ENCODE measurements around the gene ADRA2A. TPM values are rescaled to one million over a fixed set of nuclear protein-coding genes. Genes with fewer than 3 reads are reported as not detected.

ADRA2A gene
- total and polyA plus RNA-seq, 10 of the 15 experiments (the other 5 are each of a cell fraction or from before 2014, with no cell fraction given), result 0.08 TPM; not detected in 9

GRCh38 chr10:111079781-111080180, 3.0 kb downstream of the ADRA2A start (continued):
- TF ChIP-seq E2F4 (IDR thresholded peaks at IDR 0.05; ENCODE audit: low read depth, low read length) (no peak), SMAD1 (IDR thresholded peaks at IDR 0.05; ENCODE audit: low read depth, partially characterized antibody) (no peak), SIN3A (IDR thresholded peaks at IDR 0.05; ENCODE audit: low read depth, low read length) (no peak), NFIC (IDR thresholded peaks at IDR 0.05; ENCODE audit: low read depth, low read length) (no peak), NKRF (conservative IDR thresholded peaks at IDR 0.05) (no peak)

GRCh38 chr10:111080224-111080623, 3.4 kb downstream of the ADRA2A start:
- Histone ChIP-seq H3K27me3 (replicated peaks in 1 of 2; ENCODE audit: control insufficient read depth in 2 of 2, insufficient read depth in 2 of 2, low read length in 1 of 2) (peaks cover 7 to 20% of the 10 kb centered on the region in 2 experiments), H3K36me3 (ENCODE audit: control insufficient read depth in 2 of 2, insufficient read depth in 2 of 2, low read length in 1 of 2) (no peaks in the 10 kb centered on the region), H3K4me3 (no peak overlapping the region), H3K4me2 (ENCODE audit: control insufficient read depth, insufficient read depth) (no peak overlapping the region), H4K20me1 (ENCODE audit: control insufficient read depth, insufficient read depth) (no peaks in the 10 kb centered on the region), H3K27ac (ENCODE audit: control insufficient read depth, insufficient read depth) (no peak overlapping the region), H3K9ac (ENCODE audit: control insufficient read depth, insufficient read depth, low read length) (no peak overlapping the region), H3K79me2 (ENCODE audit: control insufficient read depth, insufficient read depth, low read length) (no peaks in the 10 kb centered on the region), H3K9me3 (replicated peaks; ENCODE audit: control insufficient read depth, insufficient read depth, low read length) (no peaks in the 10 kb centered on the region; the same call in 2 of the 3 replicates), H3K4me1 (ENCODE audit: control insufficient read depth, insufficient read depth, low read length) (no peaks in the 10 kb centered on the region), H2AFZ (ENCODE audit: control insufficient read depth, low read depth, low read length) (no peak overlapping the region)
- no TSS peak for BruUV-seq (replicated peaks)
- DNase-seq (ENCODE audit: low read depth, low spot score), result no peak
- ATAC-seq, result no peak
- 7% methylated on average over 2 of the region's 2 CpGs for WGBS (ENCODE audit: insufficient coverage, insufficient replicate concordance, low lambda C conversion rate, missing lambda C conversion rate)
- CTCF ChIA-PET, result no interaction called here
- FAIRE-seq, result no peak
- intact Hi-C loops (cut with micrococcal nuclease; ENCODE audit: unreplicated experiment) (no loop called here), in situ Hi-C loops (cut with MboI) (no loop called here)
- POLR2A ChIA-PET, result no interaction called here
- RAD21 ChIA-PET (ENCODE audit: unreplicated experiment), result no interaction called here
- SMC1A ChIA-PET (ENCODE audit: uncharacterized antibody, unreplicated experiment), result no interaction called here
- TF ChIP-seq TCF3 (IDR thresholded peaks at IDR 0.05; ENCODE audit: borderline replicate concordance, insufficient read depth, low read depth, low read length), result no peak
- no peak for TF ChIP-seq SKIL (IDR thresholded peaks at IDR 0.05; ENCODE audit: low read depth, poor library complexity, severe bottlenecking)
- no peak for TF ChIP-seq CHD2 (IDR thresholded peaks at IDR 0.05; ENCODE audit: borderline replicate concordance, low read depth, low read length)
- no peak for TF ChIP-seq SRF (IDR thresholded peaks at IDR 0.05; ENCODE audit: low read depth in 2 of 2, low read length in 2 of 2)
- TF ChIP-seq USF2 (IDR thresholded peaks at IDR 0.05; ENCODE audit: borderline replicate concordance, low read depth, low read length), result no peak
- TF ChIP-seq KDM1A (IDR thresholded peaks at IDR 0.05; ENCODE audit: borderline replicate concordance), result no peak

All from GM12878 (cell line).